Measurements from ENCODE around the gene ZNF367.

Gene ZNF367

GRCh38 chr9:96408409-96409280 is 9.5 kb downstream of the ZNF367 start:
- DNase-seq (ENCODE audit: low spot score) = no peak
- ATAC-seq (ENCODE audit: low read depth) = no peak
- Histone ChIP-seq H3K4me1 (ENCODE audit: insufficient read depth, poor library complexity, severe bottlenecking) (no peaks in the 10 kb centered on the region), H3K9me3 (ENCODE audit: severe bottlenecking) (no peaks in the 10 kb centered on the region), H3K4me3 (ENCODE audit: severe bottlenecking) (no peak overlapping the region), H3K27me3 (ENCODE audit: insufficient read depth, poor library complexity, severe bottlenecking) (no peaks in the 10 kb centered on the region), H3K36me3 (ENCODE audit: low read depth) (peaks cover 52% of the 10 kb centered on the region), H3K27ac (ENCODE audit: poor library complexity, severe bottlenecking) (no peak overlapping the region)
- no peak for TF ChIP-seq CTCF (IDR thresholded peaks at IDR 0.05; ENCODE audit: poor library complexity, severe bottlenecking)

GRCh38 chr9:96400132-96400910 is 17.8 kb downstream of the ZNF367 start:
- DNase-seq (ENCODE audit: low spot score) (no peak), ATAC-seq (ENCODE audit: low read depth) (no peak)
- H3K9me3 ChIP-seq (ENCODE audit: severe bottlenecking) = peaks cover 7% of the 10 kb centered on the region
- no peak overlapping the region for H3K27ac ChIP-seq (ENCODE audit: poor library complexity, severe bottlenecking)
- no peaks in the 10 kb centered on the region for H3K27me3 ChIP-seq (ENCODE audit: insufficient read depth, poor library complexity, severe bottlenecking)
- H3K4me3 ChIP-seq (ENCODE audit: severe bottlenecking) = no peak overlapping the region
- peaks cover 49% of the 10 kb centered on the region for H3K36me3 ChIP-seq (ENCODE audit: low read depth)
- TF ChIP-seq CTCF (IDR thresholded peaks at IDR 0.05; ENCODE audit: poor library complexity, severe bottlenecking) = no peak
- H3K4me1 ChIP-seq (ENCODE audit: insufficient read depth, poor library complexity, severe bottlenecking) = no peaks in the 10 kb centered on the region

GRCh38 chr9:96399325-96399633 is 18.9 kb downstream of the ZNF367 start:
- no peak for ATAC-seq (ENCODE audit: low read depth)
- no peaks in the 10 kb centered on the region for H3K27me3 ChIP-seq (ENCODE audit: insufficient read depth, poor library complexity, severe bottlenecking)
- H3K4me1 ChIP-seq (ENCODE audit: insufficient read depth, poor library complexity, severe bottlenecking) = no peaks in the 10 kb centered on the region
- H3K9me3 ChIP-seq (ENCODE audit: severe bottlenecking) = peaks cover 7% of the 10 kb centered on the region
- no peak overlapping the region for H3K4me3 ChIP-seq (ENCODE audit: severe bottlenecking)
- no peak overlapping the region for H3K27ac ChIP-seq (ENCODE audit: poor library complexity, severe bottlenecking)
- H3K36me3 ChIP-seq (ENCODE audit: low read depth) = peaks cover 55% of the 10 kb centered on the region
- no peak for TF ChIP-seq CTCF (IDR thresholded peaks at IDR 0.05; ENCODE audit: poor library complexity, severe bottlenecking)
- DNase-seq (ENCODE audit: low spot score) = no peak

GRCh38 chr9:96398582-96399324 is 19.4 kb downstream of the ZNF367 start:
- peaks cover 7% of the 10 kb centered on the region for H3K9me3 ChIP-seq (ENCODE audit: severe bottlenecking)
- H3K27ac ChIP-seq (ENCODE audit: poor library complexity, severe bottlenecking) = no peak overlapping the region
- H3K36me3 ChIP-seq (ENCODE audit: low read depth) = peaks cover 59% of the 10 kb centered on the region
- no peaks in the 10 kb centered on the region for H3K27me3 ChIP-seq (ENCODE audit: insufficient read depth, poor library complexity, severe bottlenecking)
- ATAC-seq (ENCODE audit: low read depth) = no peak
- DNase-seq (ENCODE audit: low spot score) = no peak
- TF ChIP-seq CTCF (IDR thresholded peaks at IDR 0.05; ENCODE audit: poor library complexity, severe bottlenecking) = no peak
- H3K4me3 ChIP-seq (ENCODE audit: severe bottlenecking) = no peak overlapping the region
- no peaks in the 10 kb centered on the region for H3K4me1 ChIP-seq (ENCODE audit: insufficient read depth, poor library complexity, severe bottlenecking)

All from RWPE2 (cell line).